ENCODE data around the gene CHRD.
"Not testable (repeated sequence)": the region's sequence is repeated elsewhere in the genome, so short reads cannot be mapped to it uniquely, and the experiment has no call there.

The CHRD gene

DNA sequence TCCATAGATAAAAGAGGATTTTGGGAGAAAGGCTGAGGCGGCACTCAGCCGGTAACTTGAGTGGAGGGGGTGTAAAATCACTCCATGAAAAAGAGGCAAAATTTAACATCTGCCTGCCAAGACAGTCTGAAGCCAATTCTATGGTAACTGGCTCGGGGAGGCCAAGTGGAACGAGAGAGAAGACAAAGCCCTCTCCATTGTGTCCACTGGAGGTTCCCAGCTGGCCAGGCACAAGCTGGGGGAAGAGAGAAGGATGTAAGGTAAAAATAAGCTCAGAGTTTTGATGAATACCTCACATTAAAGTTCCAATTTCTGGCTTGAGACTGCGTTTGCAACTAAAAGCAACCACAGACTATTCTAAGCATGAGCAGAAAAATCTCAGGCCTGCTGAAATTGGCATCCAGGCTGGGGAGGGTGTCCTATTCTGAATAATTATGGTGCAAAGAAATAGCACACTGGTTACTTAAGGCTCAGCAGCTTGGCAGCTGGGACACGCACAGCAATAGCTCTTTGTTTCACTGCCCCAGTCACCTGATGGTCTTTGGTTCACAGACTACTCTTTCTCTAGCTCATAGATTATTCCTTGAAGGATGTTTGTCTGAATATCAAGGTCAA lies 48.8 kb downstream of the CHRD start:
- H3K4me2 ChIP-seq (ENCODE audit: low read length) = no peak overlapping the region
- TF ChIP-seq EZH2phosphoT487 (IDR thresholded peaks at IDR 0.05; ENCODE audit: borderline replicate concordance, low read length) = no peak
- no peak for TF ChIP-seq CTCF (IDR thresholded peaks at IDR 0.05; ENCODE audit: low read depth, low read length, poor library complexity, severe bottlenecking)
- no peak overlapping the region for H3K4me3 ChIP-seq (ENCODE audit: low read length)
- no peaks in the 10 kb centered on the region for H4K20me1 ChIP-seq (ENCODE audit: control insufficient read depth, insufficient read depth, low read depth, low read length)
- peaks cover 3% of the 10 kb centered on the region; the same call in 1 of the 2 replicates for H3F3A ChIP-seq (ENCODE audit: control insufficient read depth, insufficient read depth)
- peaks cover 4% of the 10 kb centered on the region for H3K4me1 ChIP-seq (ENCODE audit: control insufficient read depth, low read length)
- no peak overlapping the region for H3K27ac ChIP-seq (ENCODE audit: low read depth, low read length)
- H3K79me2 ChIP-seq (ENCODE audit: control insufficient read depth, low read length) = no peaks in the 10 kb centered on the region
- H3K9me2 ChIP-seq (replicated peaks; ENCODE audit: control insufficient read depth, low read length) = no peaks in the 10 kb centered on the region
- no peaks in the 10 kb centered on the region for H3K36me3 ChIP-seq (ENCODE audit: control insufficient read depth, low read length)
- no peaks in the 10 kb centered on the region; the same call in 1 of the 2 replicates for H3K9me3 ChIP-seq (ENCODE audit: control insufficient read depth, insufficient read depth, low read length)
- peaks cover 4% of the 10 kb centered on the region; the same call in 1 of the 2 replicates for H3K27me3 ChIP-seq (ENCODE audit: control insufficient read depth, low read length)

DNA sequence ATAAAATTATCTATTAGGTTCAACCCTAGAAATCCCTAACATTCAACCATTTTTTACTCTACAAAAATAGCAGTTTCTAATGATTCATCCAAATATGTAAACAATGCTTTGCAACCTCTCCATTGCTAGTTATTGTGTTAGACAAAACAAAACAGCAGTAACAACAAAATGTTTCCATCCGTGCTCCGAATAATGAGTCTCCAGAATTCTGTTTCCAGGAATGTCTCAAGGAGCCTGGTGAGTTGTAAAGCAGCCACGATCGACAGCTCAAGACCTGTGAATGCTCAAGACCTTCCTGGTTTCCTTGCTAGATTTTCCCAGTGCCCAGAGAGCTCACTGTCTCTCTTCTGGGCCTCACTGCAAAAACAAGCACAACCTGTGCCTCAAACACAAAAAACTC lies 49.9 kb downstream of the CHRD start:
- H3K9me2 ChIP-seq (replicated peaks; ENCODE audit: control insufficient read depth, low read length) = no peaks in the 10 kb centered on the region
- no peak overlapping the region for H3K4me3 ChIP-seq (ENCODE audit: low read length)
- no peaks in the 10 kb centered on the region; the same call in 1 of the 2 replicates for H3K9me3 ChIP-seq (ENCODE audit: control insufficient read depth, insufficient read depth, low read length)
- no peaks in the 10 kb centered on the region for H4K20me1 ChIP-seq (ENCODE audit: control insufficient read depth, insufficient read depth, low read depth, low read length)
- peaks cover 4% of the 10 kb centered on the region for H3K4me1 ChIP-seq (ENCODE audit: control insufficient read depth, low read length)
- H3K79me2 ChIP-seq (ENCODE audit: control insufficient read depth, low read length) = no peaks in the 10 kb centered on the region
- TF ChIP-seq CTCF (IDR thresholded peaks at IDR 0.05; ENCODE audit: low read depth, low read length, poor library complexity, severe bottlenecking) = no peak
- no peak for TF ChIP-seq EZH2phosphoT487 (IDR thresholded peaks at IDR 0.05; ENCODE audit: borderline replicate concordance, low read length)
- no peaks in the 10 kb centered on the region for H3K36me3 ChIP-seq (ENCODE audit: control insufficient read depth, low read length)
- peaks cover 4% of the 10 kb centered on the region; the same call in 1 of the 2 replicates for H3K27me3 ChIP-seq (ENCODE audit: control insufficient read depth, low read length)
- no peak overlapping the region for H3K27ac ChIP-seq (ENCODE audit: low read depth, low read length)
- H3F3A ChIP-seq (ENCODE audit: control insufficient read depth, insufficient read depth) = peaks cover 3% of the 10 kb centered on the region; the same call in 1 of the 2 replicates
- no peak overlapping the region for H3K4me2 ChIP-seq (ENCODE audit: low read length)

DNA sequence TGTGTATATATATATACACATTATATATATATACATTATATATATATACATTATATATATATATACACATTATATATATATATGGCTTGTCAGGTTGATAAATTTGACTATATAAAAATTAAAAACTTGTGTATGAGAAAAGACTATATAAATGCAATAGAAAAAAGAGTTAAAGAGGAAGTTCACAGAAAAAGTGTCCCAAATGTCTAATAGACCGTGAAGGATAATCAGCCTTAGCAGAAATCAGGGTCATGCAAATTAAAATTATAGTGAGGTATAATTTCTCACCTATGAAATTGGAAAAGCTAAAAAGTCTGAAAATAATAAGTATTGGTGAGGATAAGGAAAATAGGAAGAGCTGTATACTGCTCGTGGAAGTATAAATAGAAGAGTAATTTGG lies 51.1 kb downstream of the CHRD start:
- H3K4me2 ChIP-seq (ENCODE audit: low read length) = no peak overlapping the region
- H3K4me1 ChIP-seq (ENCODE audit: control insufficient read depth, low read length) = peaks cover 4% of the 10 kb centered on the region
- H3K27ac ChIP-seq (ENCODE audit: low read depth, low read length) = no peak overlapping the region
- H3K36me3 ChIP-seq (ENCODE audit: control insufficient read depth, low read length) = no peaks in the 10 kb centered on the region
- H4K20me1 ChIP-seq (ENCODE audit: control insufficient read depth, insufficient read depth, low read depth, low read length) = no peaks in the 10 kb centered on the region
- H3K79me2 ChIP-seq (ENCODE audit: control insufficient read depth, low read length) = no peaks in the 10 kb centered on the region
- peaks cover 4% of the 10 kb centered on the region; the same call in 1 of the 2 replicates for H3K27me3 ChIP-seq (ENCODE audit: control insufficient read depth, low read length)
- TF ChIP-seq CTCF (IDR thresholded peaks at IDR 0.05; ENCODE audit: low read depth, low read length, poor library complexity, severe bottlenecking) (no peak), EZH2phosphoT487 (IDR thresholded peaks at IDR 0.05; ENCODE audit: borderline replicate concordance, low read length) (no peak)
- H3F3A ChIP-seq (ENCODE audit: control insufficient read depth, insufficient read depth) = peaks cover 3% of the 10 kb centered on the region; the same call in 1 of the 2 replicates
- H3K4me3 ChIP-seq (ENCODE audit: low read length) = no peak overlapping the region
- no peaks in the 10 kb centered on the region for H3K9me2 ChIP-seq (replicated peaks; ENCODE audit: control insufficient read depth, low read length)
- H3K9me3 ChIP-seq (ENCODE audit: control insufficient read depth, insufficient read depth, low read length) = no peaks in the 10 kb centered on the region; the same call in 1 of the 2 replicates

DNA sequence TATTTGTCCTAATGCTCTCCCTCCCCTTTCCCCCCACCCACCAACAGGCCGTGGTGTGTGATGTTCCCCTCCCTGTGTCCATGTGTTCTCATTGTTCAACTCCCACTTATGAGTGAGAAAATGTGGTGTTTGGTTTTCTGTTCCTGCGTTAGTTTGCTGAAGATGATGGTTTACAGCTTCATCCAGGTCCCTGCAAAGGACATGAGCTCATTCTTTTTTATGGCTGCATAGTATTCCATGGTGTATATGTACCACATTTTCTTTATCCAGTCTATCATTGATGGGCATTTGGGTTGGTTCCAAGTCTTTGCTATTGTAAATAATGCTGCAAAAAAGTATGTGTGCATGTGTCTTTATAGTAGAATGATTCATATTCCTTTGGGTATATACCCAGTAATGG lies 53.3 kb downstream of the CHRD start:
- not testable (repeated sequence) for H3K9me2 ChIP-seq (replicated peaks; ENCODE audit: control insufficient read depth, low read length); H3K4me3 ChIP-seq (ENCODE audit: low read length); H3K4me1 ChIP-seq (ENCODE audit: control insufficient read depth, low read length); H3K27ac ChIP-seq (ENCODE audit: low read depth, low read length); H3K27me3 ChIP-seq (ENCODE audit: control insufficient read depth, low read length); H3K9me3 ChIP-seq (ENCODE audit: control insufficient read depth, insufficient read depth, low read length); H3F3A ChIP-seq (ENCODE audit: control insufficient read depth, insufficient read depth); H3K4me2 ChIP-seq (ENCODE audit: low read length); H3K79me2 ChIP-seq (ENCODE audit: control insufficient read depth, low read length); H3K36me3 ChIP-seq (ENCODE audit: control insufficient read depth, low read length); H4K20me1 ChIP-seq (ENCODE audit: control insufficient read depth, insufficient read depth, low read depth, low read length)

Data from DOHH2 (cell line).